ENCODE results near the gene COL9A3.
"Not testable (repeated sequence)": the region's sequence is repeated elsewhere in the genome, so short reads cannot be mapped to it uniquely, and the experiment has no call there.

The COL9A3 gene

GRCh38 chr20:62835931-62836861 is 19.3 kb downstream of the COL9A3 start:
- DNase-seq (ENCODE audit: low read depth): no peak

GRCh38 chr20:62836967-62837490 is 20.2 kb downstream of the COL9A3 start:
- DNase-seq (ENCODE audit: low read depth): no peak

- no peak for DNase-seq (ENCODE audit: low read depth)
Measured at GRCh38 chr20:62837790-62838127, 20.9 kb downstream of the COL9A3 start.

- DNase-seq (ENCODE audit: low read depth): no peak
Measured at GRCh38 chr20:62838128-62838891, 21.5 kb downstream of the COL9A3 start.

GRCh38 chr20:62839261-62839660 is 22.4 kb downstream of the COL9A3 start:
- no peak for DNase-seq (ENCODE audit: low read depth)

GRCh38 chr20:62839816-62840215 is 23.0 kb downstream of the COL9A3 start:
- DNase-seq (ENCODE audit: low read depth): no peak

GRCh38 chr20:62840244-62841197 is 23.7 kb downstream of the COL9A3 start:
- DNase-seq (ENCODE audit: low read depth): no peak

- no peak for DNase-seq (ENCODE audit: low read depth)
Measured at GRCh38 chr20:62841705-62842212, 24.9 kb downstream of the COL9A3 start.

- no peak for DNase-seq (ENCODE audit: low read depth)
Measured at GRCh38 chr20:62843656-62844055, 26.8 kb downstream of the COL9A3 start.

- DNase-seq (ENCODE audit: low read depth): no peak
Measured at GRCh38 chr20:62844182-62844581, 27.3 kb downstream of the COL9A3 start.

- no peak for DNase-seq (ENCODE audit: low read depth)
Measured at GRCh38 chr20:62845416-62846160, 28.7 kb downstream of the COL9A3 start.

- DNase-seq (ENCODE audit: low read depth): no peak
Measured at GRCh38 chr20:62846166-62846890, 29.5 kb downstream of the COL9A3 start.

GRCh38 chr20:62848917-62849316 is 32.1 kb downstream of the COL9A3 start:
- not testable (repeated sequence) for DNase-seq (ENCODE audit: low read depth)

GRCh38 chr20:62849431-62849830 is 32.6 kb downstream of the COL9A3 start:
- DNase-seq (ENCODE audit: low read depth): no peak

- DNase-seq (ENCODE audit: low read depth): no peak
Measured at GRCh38 chr20:62850333-62850974, 33.6 kb downstream of the COL9A3 start.

- DNase-seq (ENCODE audit: low read depth): no peak
Measured at GRCh38 chr20:62852196-62852595, 35.3 kb downstream of the COL9A3 start.

- no peak for DNase-seq (ENCODE audit: low read depth)
Measured at GRCh38 chr20:62852841-62853240, 36.0 kb downstream of the COL9A3 start.

GRCh38 chr20:62853304-62853703 is 36.5 kb downstream of the COL9A3 start:
- DNase-seq (ENCODE audit: low read depth): not testable (repeated sequence)

- DNase-seq (ENCODE audit: low read depth): no peak
Measured at GRCh38 chr20:62854121-62854520, 37.3 kb downstream of the COL9A3 start.

- no peak for DNase-seq (ENCODE audit: low read depth)
Measured at GRCh38 chr20:62855120-62855519, 38.3 kb downstream of the COL9A3 start.

All from T-helper 22 cell (primary cell).